DMS114 treated with DMSO at 0.1 percent for 48 hours (cell line): ENCODE results near the gene B4GALNT3.

Experiments used
- DNase-seq: peaks from one replicate; lab custom pipeline; 2025; ENCODE audit not compliant: unreplicated experiment; lab: John Stamatoyannopoulos, UW

Gene B4GALNT3

DNA sequence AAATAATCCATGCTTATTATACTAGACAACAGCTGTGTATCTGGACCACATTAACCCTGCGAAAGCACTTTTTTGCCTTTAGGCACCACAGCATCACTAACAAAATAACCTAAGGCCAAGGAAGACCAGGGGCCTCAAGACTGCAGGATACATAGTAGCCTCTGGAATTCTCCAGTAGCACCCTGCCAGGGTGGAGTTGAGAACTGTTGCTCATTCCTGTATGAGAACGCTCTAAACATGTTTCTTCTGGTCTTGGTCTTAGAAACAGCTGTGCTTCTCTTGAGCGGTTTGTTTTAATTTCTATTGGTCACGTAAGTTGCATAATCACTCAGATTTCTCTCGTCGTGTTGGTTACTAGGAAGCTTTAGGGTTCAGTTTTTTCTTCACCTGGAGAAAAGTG, 7.9 kb downstream of the B4GALNT3 start:
- DNase-seq: no peak

DNA sequence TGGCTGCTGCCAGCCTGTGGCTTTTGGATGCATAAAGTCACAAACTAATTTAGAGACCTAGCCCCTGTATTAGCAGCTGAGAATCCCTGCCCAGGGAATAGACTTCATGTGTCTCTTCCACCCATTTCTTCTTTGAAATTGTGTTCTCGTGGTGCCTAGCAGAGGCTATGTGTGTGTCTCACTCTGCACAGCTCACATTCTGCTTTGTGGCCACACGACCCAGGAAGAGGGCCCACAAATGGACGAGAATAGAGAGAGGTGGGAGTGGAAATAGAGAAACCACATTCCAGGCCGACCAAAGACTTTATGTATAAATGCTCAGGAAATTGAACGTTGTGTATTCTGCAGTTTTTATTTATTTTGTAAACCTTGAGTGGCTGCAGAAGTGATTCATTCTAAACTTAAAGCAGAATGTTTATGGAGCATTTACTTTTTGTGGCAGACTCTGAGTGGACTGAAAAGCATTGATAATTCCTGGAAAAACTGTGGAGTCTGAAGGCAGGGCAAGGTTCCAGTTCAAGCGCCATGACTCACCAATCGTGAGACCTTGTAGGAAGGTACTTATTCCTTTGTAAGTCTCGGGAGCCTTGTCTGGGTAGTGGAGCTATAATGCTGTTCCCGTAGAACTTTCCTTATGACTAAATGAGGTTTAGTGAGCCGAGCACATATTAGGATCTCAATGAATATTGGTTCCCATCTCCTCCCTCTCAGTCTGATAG, 9.1 kb downstream of the B4GALNT3 start:
- no peak for DNase-seq

- no peak for DNase-seq
Measured at GRCh38 chr12:470133-470532, 10.4 kb downstream of the B4GALNT3 start.

- no peak for DNase-seq
Measured at GRCh38 chr12:473198-473597, 13.5 kb downstream of the B4GALNT3 start.

GRCh38 chr12:473863-474577, 14.3 kb downstream of the B4GALNT3 start:
- DNase-seq: no peak

DNA sequence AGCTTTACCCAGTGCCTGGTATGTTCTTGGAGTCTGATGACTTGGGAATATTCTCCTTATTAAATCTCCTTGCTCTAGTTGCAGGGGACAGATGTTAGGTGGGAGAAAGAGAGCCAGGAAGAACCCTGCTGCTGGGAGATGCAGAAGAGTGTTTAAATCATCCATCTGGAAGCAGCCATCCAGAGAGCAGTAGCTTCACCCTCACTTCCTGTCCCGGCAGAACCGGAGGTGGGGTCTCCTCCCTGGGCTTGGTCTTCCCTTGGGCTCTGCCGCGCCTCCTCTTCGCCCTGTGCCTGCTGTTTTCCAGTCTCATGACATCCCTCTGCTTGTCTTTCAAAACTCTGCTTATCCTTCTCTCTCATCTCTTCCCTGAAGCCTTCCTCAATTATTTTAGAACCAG, 15.5 kb downstream of the B4GALNT3 start:
- DNase-seq: no peak

DNA sequence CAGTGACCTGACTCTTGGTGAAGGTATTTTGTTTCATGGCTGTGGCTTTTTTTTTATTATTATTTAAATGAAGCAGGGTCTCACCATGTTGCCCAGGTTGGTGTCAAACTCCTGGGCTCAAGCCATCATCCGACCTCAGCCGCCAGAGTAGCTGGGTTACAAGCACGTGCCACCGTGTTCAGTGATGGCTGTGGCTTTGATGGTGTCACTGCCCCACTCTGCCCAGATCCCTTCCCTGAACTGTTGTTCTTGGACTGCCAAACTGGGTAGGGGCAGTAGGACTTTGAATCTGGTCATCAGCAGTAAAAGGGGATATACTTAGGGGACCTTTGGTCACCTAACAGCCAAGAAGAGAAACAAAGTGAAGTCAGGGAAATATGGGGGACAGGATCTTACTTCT, 19.4 kb downstream of the B4GALNT3 start:
- no peak for DNase-seq

GRCh38 chr12:480831-481816, 21.4 kb downstream of the B4GALNT3 start:
- no peak for DNase-seq

- no peak for DNase-seq
Measured at GRCh38 chr12:482061-482460, 22.3 kb downstream of the B4GALNT3 start.

DNA sequence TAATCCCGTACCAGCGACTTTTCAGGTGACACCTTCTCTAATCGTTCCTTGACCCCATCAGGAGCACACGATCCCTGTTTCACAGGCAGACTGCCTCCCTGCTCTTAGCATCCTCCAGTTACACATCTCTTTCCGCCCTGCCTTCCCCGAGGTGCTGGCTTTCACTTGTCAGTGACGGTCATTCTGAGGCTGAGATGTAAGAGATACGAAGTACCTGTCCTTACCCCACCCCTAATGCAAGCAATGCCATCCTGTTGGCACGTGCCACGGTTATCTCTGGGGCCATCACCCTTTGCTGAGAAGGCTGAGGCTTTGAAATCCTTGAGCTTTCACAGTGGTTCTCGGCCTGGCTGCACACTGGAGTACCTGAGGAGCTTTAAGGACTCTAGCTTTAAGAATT, 24.4 kb downstream of the B4GALNT3 start:
- no peak for DNase-seq

DNA sequence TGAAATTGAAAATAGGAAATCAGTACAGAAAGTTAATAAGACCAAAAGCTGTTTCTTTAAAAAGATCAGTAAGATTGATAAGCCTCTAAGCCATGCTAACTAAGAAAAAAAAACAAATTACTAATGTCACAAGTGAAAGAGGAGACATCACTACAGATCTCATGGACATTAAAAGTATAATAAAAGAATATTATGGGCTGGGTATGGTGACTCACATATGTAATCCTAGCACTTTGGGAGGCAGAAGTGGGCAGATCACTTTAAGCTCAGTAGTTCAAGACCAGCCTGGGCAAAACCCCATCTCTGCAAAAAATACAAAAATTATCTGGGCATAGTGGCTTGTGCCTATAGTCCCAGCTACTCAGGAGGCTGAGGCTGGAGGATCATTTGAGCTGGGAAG, 30.5 kb downstream of the B4GALNT3 start:
- DNase-seq: no peak

DNA sequence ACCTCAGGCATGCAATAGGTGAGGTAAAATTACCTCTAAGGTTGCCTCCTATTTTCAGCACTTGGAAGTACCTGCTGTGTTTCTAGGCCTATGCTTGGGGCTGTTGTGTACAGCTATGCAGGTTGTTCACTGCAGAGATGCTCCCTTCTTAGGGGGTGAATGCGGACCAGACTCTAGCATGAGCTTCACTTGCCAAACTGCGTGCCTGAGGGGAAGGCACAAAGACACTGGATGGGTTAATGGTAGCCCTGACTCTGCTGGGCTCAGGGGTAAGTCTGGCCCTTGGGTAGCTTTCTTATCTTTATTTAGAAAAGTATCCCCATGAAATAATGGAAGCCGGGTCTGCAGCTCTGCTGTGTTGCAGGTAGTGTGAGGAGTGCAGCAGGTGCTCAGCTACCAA, 35.7 kb downstream of the B4GALNT3 start:
- DNase-seq: no peak

DNA sequence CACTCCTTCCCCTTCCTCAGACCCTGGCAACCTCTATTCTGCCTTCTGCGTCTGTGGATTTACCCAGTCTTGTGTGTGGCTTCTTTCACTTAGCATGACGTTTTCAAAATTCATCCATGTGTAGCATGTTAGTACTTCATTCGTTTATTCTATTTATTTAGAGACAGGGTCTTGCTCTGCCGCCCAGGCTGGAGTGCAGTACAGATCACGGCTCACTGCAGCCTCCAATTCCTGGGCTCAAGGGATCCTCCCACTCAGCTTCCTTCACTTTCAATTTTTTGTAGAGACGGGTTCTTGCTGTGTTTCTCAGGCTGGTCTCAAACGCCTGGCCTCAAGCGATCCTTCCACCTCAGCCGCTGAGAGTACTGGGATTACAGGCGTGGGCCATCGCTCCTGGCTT, 37.0 kb downstream of the B4GALNT3 start:
- no peak for DNase-seq

- DNase-seq: no peak
Measured at GRCh38 chr12:497501-498160, 37.9 kb downstream of the B4GALNT3 start.

DNA sequence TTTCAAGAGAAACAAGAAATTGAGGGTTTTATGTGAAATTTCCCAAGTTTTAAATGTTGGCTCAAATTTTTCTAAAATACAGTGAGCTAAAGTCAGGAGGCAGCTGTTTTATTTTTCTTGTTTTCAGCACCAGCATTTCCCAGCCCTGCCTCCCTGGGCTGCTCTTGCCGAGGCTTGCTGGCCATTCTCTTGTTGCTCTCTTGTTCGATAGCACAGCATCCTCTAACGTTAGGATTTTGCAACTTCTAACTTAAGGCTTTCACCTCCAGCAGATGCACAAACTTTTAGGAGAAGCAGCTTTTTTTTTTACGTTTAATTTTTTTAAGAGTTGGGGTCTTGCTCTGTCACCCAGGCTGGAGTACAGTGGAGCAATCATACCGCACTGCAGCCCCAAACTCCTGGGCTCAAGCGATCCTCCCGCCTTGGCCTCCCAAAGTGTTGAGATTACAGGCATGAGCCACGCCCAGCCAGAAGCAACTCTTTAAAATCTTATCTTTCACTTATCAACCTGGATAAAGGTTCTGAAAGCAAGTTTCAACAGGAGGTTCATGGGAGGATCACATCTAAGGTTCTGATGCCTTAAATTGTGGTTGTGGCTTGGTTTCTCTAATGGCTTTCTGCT, 40.2 kb downstream of the B4GALNT3 start:
- DNase-seq: no peak

DNA sequence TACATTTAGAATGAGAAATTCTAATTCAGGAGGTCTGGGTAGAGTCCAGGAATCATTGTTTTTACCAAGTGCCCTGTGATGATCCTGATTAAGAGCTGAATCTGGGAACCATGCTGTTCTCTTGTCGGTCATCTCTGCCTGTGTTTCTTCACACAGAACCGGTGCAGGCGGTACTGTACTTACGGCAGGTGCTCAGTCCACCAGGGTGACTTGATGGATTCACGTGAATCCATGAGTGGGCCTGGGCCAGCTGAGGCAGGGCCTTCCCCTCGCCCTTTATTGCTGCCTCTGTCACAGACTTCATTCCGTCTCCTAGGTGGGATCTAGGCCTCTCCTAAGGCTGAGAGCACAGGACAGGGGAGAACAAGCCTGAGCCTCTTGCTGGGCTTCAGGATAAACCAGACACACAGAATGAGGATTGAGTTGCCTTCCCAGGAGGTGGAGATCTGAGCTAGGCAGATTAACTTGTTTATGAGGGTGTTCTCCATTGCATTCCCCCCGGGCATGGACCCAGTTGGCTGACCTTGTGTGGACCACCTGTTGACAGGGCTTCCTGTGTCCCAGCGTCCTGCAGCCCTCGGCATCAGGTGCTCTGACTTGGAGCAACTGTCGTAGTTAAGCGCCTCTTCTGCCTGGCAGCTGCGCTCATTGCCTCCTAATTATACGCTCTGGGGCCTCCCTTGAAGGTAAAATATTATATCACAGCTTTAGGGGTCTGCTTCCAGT, 42.1 kb downstream of the B4GALNT3 start:
- DNase-seq: no peak

- DNase-seq: no peak
Measured at GRCh38 chr12:503111-503761, 43.5 kb downstream of the B4GALNT3 start.

GRCh38 chr12:505221-505620, 45.5 kb downstream of the B4GALNT3 start:
- no peak for DNase-seq

GRCh38 chr12:507391-507796, 47.7 kb downstream of the B4GALNT3 start:
- no peak for DNase-seq
